ENCODE results near the gene TNFSF9. TPM values are rescaled to one million over a fixed set of nuclear protein-coding genes. Genes with fewer than 3 reads are reported as not detected.

TNFSF9 gene
- total RNA-seq, 4 donors from 2014 or later = 0.29 to 2.7 (median 0.45) TPM; not detected in 1

- TF ChIP-seq EP300 (IDR thresholded peaks at IDR 0.05) (no peak), POLR2A (IDR thresholded peaks at IDR 0.05; ENCODE audit: low read depth) (no peak), POLR2AphosphoS5 (IDR thresholded peaks at IDR 0.05) (no peak)
- TF ChIP-seq, protein P1, sequence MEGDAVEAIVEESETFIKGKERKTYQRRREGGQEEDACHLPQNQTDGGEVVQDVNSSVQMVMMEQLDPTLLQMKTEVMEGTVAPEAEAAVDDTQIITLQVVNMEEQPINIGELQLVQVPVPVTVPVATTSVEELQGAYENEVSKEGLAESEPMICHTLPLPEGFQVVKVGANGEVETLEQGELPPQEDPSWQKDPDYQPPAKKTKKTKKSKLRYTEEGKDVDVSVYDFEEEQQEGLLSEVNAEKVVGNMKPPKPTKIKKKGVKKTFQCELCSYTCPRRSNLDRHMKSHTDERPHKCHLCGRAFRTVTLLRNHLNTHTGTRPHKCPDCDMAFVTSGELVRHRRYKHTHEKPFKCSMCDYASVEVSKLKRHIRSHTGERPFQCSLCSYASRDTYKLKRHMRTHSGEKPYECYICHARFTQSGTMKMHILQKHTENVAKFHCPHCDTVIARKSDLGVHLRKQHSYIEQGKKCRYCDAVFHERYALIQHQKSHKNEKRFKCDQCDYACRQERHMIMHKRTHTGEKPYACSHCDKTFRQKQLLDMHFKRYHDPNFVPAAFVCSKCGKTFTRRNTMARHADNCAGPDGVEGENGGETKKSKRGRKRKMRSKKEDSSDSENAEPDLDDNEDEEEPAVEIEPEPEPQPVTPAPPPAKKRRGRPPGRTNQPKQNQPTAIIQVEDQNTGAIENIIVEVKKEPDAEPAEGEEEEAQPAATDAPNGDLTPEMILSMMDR (IDR thresholded peaks at IDR 0.05) = no peak
- Histone ChIP-seq H3K27ac (replicated peaks in 1 of 4) (no peak overlapping the region), H3K4me1 (peaks cover 7 to 24% (median 16%) of the 10 kb centered on the region in 4 donors), H3K27me3 (no peaks in the 10 kb centered on the region), H3K4me3 (no peak overlapping the region), H3K36me3 (no peaks in the 10 kb centered on the region), H3K9me3 (no peaks in the 10 kb centered on the region)
- DNase-seq (ENCODE audit: extremely low spot score) = no peak
- intact Hi-C loops (cut with DNase I) = no loop called here
- WGBS = 74% methylated on average over 9 of the region's 9 CpGs
Observed at GRCh38 chr19:6514089-6514488, 16.7 kb upstream of the TNFSF9 start.

- no peak for DNase-seq (ENCODE audit: extremely low spot score)
Observed at GRCh38 chr19:6514926-6515544, 15.8 kb upstream of the TNFSF9 start.

DNA sequence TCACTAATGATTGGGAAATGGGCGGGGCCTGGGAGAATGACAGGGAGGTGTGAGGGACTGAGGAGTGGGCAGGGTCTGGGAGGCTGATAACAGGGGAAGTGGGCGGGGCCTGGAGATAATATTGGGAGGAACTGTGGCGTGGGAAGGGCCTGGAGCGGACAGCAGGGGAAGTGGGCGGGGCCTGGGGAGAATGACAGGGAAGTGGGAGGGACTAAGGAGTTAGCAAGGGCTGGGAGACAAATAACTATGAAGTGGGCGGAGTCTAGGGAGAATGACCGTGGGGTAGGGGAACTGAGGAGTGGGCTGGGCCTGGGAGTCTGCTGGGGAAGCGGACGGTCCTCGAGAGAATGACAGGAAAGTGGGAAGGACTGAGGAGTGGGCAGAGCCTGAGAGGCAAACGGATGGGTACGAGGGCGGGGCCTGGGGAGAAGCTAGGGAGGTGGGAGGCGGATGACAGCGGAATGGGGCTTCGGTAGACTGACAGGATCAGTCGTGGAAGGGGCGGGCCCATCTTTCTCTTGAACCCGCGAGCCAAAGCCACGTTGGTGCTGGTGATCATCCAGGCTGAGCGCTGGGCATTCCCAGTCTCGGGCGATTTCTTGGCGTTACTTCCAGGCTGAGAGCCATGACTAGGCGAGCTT, 14.7 kb upstream of the TNFSF9 start:
- peak; percentile 96 for DNase-seq (ENCODE audit: extremely low spot score)
- Histone ChIP-seq H3K27ac (replicated peaks in 1 of 4) (peak overlapping the region; percentile 64 to 79 (median 76)), H3K4me1 (peaks cover 7 to 24% (median 16%) of the 10 kb centered on the region in 4 donors), H3K36me3 (no peaks in the 10 kb centered on the region), H3K27me3 (peaks cover 0 to 9% (median 0%) of the 10 kb centered on the region in 4 donors), H3K9me3 (no peaks in the 10 kb centered on the region), H3K4me3 (peak overlapping the region; percentile 67 to 73 (median 69))
- WGBS = 2% methylated on average over 22 of the region's 26 CpGs
- TF ChIP-seq POLR2AphosphoS5 (IDR thresholded peaks at IDR 0.05) = peak in 1 of 2 donors; percentile 13
- TF ChIP-seq, protein P1 (IDR thresholded peaks at IDR 0.05) = no peak
- intact Hi-C loops (cut with DNase I) = loop anchor here (2.0 to 5.0 kb wide), 3 partner anchors 221 to 347 kb away; partner anchors contain the start of genes GPR108 and TRIP10

More at GRCh38 chr19:6514926-6515544, 15.8 kb upstream of the TNFSF9 start:
- Histone ChIP-seq H3K27me3 (no peaks in the 10 kb centered on the region), H3K4me3 (no peak overlapping the region), H3K27ac (replicated peaks in 1 of 4) (no peak overlapping the region), H3K9me3 (no peaks in the 10 kb centered on the region), H3K36me3 (no peaks in the 10 kb centered on the region), H3K4me1 (peaks cover 7 to 24% (median 16%) of the 10 kb centered on the region in 4 donors)
- TF ChIP-seq POLR2A (IDR thresholded peaks at IDR 0.05; ENCODE audit: low read depth) (no peak), EP300 (IDR thresholded peaks at IDR 0.05) (no peak), POLR2AphosphoS5 (IDR thresholded peaks at IDR 0.05) (no peak)
- TF ChIP-seq, protein P1 (IDR thresholded peaks at IDR 0.05) = no peak
- intact Hi-C loops (cut with DNase I) = loop anchor here (5.0 kb wide), 2 partner anchors 222 to 237 kb away; partner anchors contain the start of genes GPR108 and TRIP10
- 89% methylated on average over 13 of the region's 15 CpGs for WGBS

GRCh38 chr19:6516659-6517291, 14.1 kb upstream of the TNFSF9 start:
- peak; percentile 93 for DNase-seq (ENCODE audit: extremely low spot score)
- H3K27me3 ChIP-seq = peaks cover 0 to 11% (median 0%) of the 10 kb centered on the region in 4 donors
- TF ChIP-seq, protein P1 (IDR thresholded peaks at IDR 0.05) = peak; percentile 93 to 100 (median 96)
- TF ChIP-seq POLR2A (IDR thresholded peaks at IDR 0.05; ENCODE audit: low read depth) = no peak
- TF ChIP-seq POLR2AphosphoS5 (IDR thresholded peaks at IDR 0.05) = no peak
- peak overlapping the region; percentile 64 to 79 (median 76) for H3K27ac ChIP-seq (replicated peaks in 1 of 4)
- no peaks in the 10 kb centered on the region for H3K36me3 ChIP-seq
- H3K4me1 ChIP-seq = peaks cover 7 to 24% (median 16%) of the 10 kb centered on the region in 4 donors
- peak overlapping the region; percentile 67 to 73 (median 69) for H3K4me3 ChIP-seq
- no peaks in the 10 kb centered on the region for H3K9me3 ChIP-seq
- WGBS = 2% methylated on average over 21 of the region's 38 CpGs
- intact Hi-C loops (cut with DNase I) = loop anchor here (2.0 to 5.0 kb wide), 3 partner anchors 221 to 346 kb away; partner anchors contain the start of genes GPR108 and TRIP10

All from esophagus muscularis mucosa (tissue), 4 donors.